ENCODE measurements around the gene NDRG2. TPM values are rescaled to one million over a fixed set of nuclear protein-coding genes. Genes with fewer than 3 reads are reported as not detected.
"Not testable (repeated sequence)": the region's sequence is repeated elsewhere in the genome, so short reads cannot be mapped to it uniquely, and the experiment has no call there.

The NDRG2 gene
- total RNA-seq, 4 donors from 2014 or later, result 152 to 212 (median 183) TPM

DNA sequence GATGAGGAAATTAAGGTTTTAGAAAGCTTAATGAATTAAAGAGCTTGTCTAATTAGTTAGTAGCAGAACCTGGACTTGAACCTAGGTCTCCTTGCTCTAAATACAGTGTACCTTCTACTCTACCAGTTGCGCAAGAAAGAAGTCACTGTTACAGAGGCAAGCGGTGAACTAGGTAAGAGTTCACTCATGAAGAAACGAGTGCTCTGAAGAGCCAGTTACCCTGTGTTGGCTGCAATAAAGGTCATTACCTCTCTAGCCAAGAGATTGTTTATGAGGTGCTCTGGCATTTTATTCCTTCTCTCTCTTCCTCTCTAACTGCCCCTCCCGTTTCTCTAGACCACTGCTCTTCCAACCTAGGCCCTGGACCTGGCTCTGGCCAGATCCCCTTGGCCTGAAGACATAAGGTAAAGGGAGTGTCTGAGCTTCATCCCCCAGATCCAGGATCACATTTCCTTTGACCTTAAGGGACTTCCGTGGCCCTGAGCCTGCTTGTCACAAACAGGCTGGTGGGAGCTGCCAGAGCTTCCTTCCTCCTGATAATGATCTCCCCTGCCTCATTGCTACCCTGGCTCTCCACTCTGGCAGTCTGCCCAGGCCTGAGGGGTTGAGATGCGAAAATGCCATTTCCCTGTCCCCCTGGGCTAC is 19.2 kb upstream of the NDRG2 start:
- TF ChIP-seq, protein P1, sequence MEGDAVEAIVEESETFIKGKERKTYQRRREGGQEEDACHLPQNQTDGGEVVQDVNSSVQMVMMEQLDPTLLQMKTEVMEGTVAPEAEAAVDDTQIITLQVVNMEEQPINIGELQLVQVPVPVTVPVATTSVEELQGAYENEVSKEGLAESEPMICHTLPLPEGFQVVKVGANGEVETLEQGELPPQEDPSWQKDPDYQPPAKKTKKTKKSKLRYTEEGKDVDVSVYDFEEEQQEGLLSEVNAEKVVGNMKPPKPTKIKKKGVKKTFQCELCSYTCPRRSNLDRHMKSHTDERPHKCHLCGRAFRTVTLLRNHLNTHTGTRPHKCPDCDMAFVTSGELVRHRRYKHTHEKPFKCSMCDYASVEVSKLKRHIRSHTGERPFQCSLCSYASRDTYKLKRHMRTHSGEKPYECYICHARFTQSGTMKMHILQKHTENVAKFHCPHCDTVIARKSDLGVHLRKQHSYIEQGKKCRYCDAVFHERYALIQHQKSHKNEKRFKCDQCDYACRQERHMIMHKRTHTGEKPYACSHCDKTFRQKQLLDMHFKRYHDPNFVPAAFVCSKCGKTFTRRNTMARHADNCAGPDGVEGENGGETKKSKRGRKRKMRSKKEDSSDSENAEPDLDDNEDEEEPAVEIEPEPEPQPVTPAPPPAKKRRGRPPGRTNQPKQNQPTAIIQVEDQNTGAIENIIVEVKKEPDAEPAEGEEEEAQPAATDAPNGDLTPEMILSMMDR (IDR thresholded peaks at IDR 0.05), result no peak
- TF ChIP-seq POLR2A (IDR thresholded peaks at IDR 0.05), result no peak
- Histone ChIP-seq H3K36me3 (no peaks in the 10 kb centered on the region), H3K4me3 (replicated peaks in 1 of 3) (no peak overlapping the region), H3K9me3 (no peaks in the 10 kb centered on the region), H3K4me1 (peaks cover 21 to 29% of the 10 kb centered on the region in 2 donors), H3K27ac (peak overlapping the region; percentile 23 to 71 (median 64)), H3K27me3 (no peaks in the 10 kb centered on the region)
- DNase-seq, result peak; percentile 32 to 46
- intact Hi-C loops (cut with DNase I), result no loop called here
- WGBS, 2 donors, result 29 to 32% methylated on average over 6 of the region's 6 CpGs

DNA sequence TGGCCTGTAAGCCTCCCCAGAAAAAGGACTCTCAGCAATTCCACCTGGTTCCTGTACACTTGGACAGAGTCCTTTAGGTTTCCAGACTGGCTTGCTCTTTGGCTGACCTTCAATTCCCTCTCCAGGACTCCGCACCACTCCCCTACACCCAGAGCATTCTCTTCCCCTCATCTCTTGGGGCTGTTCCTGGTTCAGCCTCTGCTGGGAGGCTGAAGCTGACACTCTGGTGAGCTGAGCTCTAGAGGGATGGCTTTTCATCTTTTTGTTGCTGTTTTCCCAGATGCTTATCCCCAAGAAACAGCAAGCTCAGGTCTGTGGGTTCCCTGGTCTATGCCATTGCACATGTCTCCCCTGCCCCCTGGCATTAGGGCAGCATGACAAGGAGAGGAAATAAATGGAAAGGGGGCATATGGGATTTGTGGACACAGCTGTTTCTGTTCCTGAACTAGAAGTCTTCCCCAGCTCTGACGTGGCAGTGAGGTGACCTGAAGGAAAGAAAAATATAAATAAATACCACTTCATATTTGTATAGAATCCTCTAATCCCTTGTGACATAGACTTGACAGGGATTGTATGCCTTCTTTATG is 18.6 kb upstream of the NDRG2 start:
- H3K27me3 ChIP-seq, result no peaks in the 10 kb centered on the region
- 34 to 35% methylated on average over 2 of the region's 2 CpGs for WGBS, 2 donors
- no peak for TF ChIP-seq POLR2A (IDR thresholded peaks at IDR 0.05)
- TF ChIP-seq, protein P1 (IDR thresholded peaks at IDR 0.05), result no peak
- H3K27ac ChIP-seq, result peak overlapping the region; percentile 23 to 71 (median 64)
- intact Hi-C loops (cut with DNase I), result no loop called here
- no peaks in the 10 kb centered on the region for H3K36me3 ChIP-seq
- DNase-seq, result no peak
- peaks cover 27 to 35% of the 10 kb centered on the region in 2 donors for H3K4me1 ChIP-seq
- H3K9me3 ChIP-seq, result no peaks in the 10 kb centered on the region
- H3K4me3 ChIP-seq (replicated peaks in 1 of 3), result no peak overlapping the region

DNA sequence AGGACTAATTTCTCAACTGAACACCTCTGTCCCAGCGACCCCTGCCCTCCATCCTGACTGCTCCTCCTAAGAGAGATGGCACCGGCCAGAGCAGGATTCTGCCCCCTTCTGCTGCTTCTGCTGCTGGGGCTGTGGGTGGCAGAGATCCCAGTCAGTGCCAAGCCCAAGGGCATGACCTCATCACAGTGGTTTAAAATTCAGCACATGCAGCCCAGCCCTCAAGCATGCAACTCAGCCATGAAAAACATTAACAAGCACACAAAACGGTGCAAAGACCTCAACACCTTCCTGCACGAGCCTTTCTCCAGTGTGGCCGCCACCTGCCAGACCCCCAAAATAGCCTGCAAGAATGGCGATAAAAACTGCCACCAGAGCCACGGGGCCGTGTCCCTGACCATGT is 18.1 kb upstream of the NDRG2 start:
- no peak for DNase-seq
- no peak for TF ChIP-seq POLR2A (IDR thresholded peaks at IDR 0.05)
- TF ChIP-seq, protein P1 (IDR thresholded peaks at IDR 0.05), result no peak
- Histone ChIP-seq H3K4me3 (replicated peaks in 1 of 3) (no peak overlapping the region), H3K36me3 (no peaks in the 10 kb centered on the region), H3K27me3 (no peaks in the 10 kb centered on the region), H3K9me3 (no peaks in the 10 kb centered on the region), H3K4me1 (peaks cover 28 to 40% of the 10 kb centered on the region in 2 donors), H3K27ac (peak overlapping the region in 1 of 3 donors; percentile 64)
- 61 to 73% methylated on average over 8 of the region's 8 CpGs for WGBS, 2 donors
- intact Hi-C loops (cut with DNase I), result no loop called here

DNA sequence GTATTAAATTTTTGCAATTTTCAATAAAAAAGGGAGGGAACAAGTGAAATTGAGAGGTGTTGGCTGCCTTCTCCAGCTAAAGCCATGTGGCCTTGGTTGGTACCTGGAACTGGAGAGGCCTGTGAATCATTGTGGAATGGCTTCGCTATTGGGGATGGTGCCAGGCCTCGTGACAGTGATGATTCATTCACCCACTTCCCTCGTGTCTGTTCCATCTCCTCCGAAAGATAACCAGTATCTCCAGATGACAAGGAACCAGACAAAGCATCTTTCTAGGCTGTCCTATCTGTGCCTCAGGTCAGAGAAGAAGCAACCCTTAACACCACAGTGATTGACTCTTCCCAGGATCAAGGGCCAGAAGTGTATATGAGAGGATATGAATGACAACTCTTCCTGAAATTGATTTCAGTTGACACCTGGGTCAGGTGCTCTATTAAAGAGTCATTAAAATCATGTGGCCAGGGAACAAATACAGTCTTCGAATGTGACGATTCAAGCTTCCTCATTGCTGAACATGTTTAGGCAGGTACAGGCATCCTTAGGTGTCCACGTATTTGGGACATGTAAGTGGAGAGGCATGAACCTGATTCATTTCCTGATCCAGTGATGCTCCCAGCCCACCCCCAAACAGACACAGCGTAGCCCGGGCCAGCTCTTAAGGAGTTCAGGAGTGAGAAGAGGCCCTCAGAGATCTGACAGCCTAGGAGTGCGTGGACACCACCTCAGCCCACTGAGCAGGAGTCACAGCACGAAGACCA is 17.0 kb upstream of the NDRG2 start, which contains the start of gene RNASE7:
Gene RNASE7, plus strand, starts transcription at position 687 of the 758 bp plus-strand sequence. CDS start 631 bp downstream, outside the sequence.
- no peak for TF ChIP-seq POLR2A (IDR thresholded peaks at IDR 0.05)
- TF ChIP-seq, protein P1 (IDR thresholded peaks at IDR 0.05), result no peak
- 76 to 84% methylated on average over 11 of the region's 11 CpGs for WGBS, 2 donors
- no peaks in the 10 kb centered on the region for H3K27me3 ChIP-seq
- no peaks in the 10 kb centered on the region for H3K9me3 ChIP-seq
- H3K4me3 ChIP-seq (replicated peaks in 1 of 3), result no peak within 1 kb of the TSS
- intact Hi-C loops (cut with DNase I), result loop anchor here (2.0 kb wide), 1 partner anchor 25 kb away; no protein-coding TSS in a partner anchor
- peak within 1 kb of the TSS in 1 of 3 donors; percentile 64 for H3K27ac ChIP-seq
- no peaks in the 10 kb centered on the region for H3K36me3 ChIP-seq
- H3K4me1 ChIP-seq, result peaks cover 28 to 40% of the 10 kb centered on the region in 2 donors
- no peak for DNase-seq

DNA sequence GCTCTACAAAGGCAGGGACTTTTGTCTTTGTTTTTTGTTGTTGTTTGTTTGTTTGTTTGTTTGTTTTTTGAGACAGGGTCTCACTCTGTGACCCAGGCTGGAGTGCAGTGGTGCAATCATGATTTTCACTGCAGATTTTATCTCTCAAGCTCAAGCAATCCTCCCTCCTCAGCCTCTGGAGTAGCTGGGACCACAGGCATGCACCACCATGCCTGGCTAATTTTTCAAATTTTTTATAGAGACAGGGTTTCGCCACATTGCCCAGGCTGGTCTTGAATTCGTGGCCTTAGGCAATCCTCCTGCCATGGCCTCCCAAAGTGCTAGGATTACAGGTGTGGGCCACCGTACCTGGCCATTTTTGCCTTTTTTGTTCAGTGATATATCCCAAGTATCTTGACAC is 16.1 kb upstream of the NDRG2 start:
- H3K9me3 ChIP-seq; H3K4me3 ChIP-seq (replicated peaks in 1 of 3); DNase-seq; H3K36me3 ChIP-seq; H3K27ac ChIP-seq; H3K27me3 ChIP-seq: not testable (repeated sequence)
- 83 to 88% methylated on average over 3 of the region's 3 CpGs for WGBS, 2 donors
- intact Hi-C loops (cut with DNase I), result loop anchor here (2.0 kb wide), 1 partner anchor 24 kb away; no protein-coding TSS in a partner anchor
- H3K4me1 ChIP-seq, result peaks cover 28 to 40% of the 10 kb centered on the region in 2 donors

Measured in thyroid gland (tissue), 4 donors.